SK-N-MC (cell line): ENCODE results near the gene SOX8.

Source experiments
- DNase-seq: peaks from one replicate; pipeline ENCODE4 v3.0.0-alpha.2; 2011; ENCODE audit warnings: low read depth, low spot score
- H3K27ac ChIP-seq: fragments of 200-600 bp; sonication (generic); 2 replicates; pipeline ENCODE4 v1.5.1; 2016; ENCODE audit warnings: mixed run types
- H3K36me3 ChIP-seq: fragments of 200-600 bp; sonication (generic); 2 replicates; pipeline ENCODE4 v1.6.1; 2017; ENCODE audit warnings: antibody characterized with exemption, low read length, mixed read lengths; ENCODE audit not compliant: insufficient read depth
- H3K4me3 ChIP-seq: fragments of 200-600 bp; sonication (generic); 2 replicates; pipeline ENCODE4 v1.5.1; 2016
- H3K9ac ChIP-seq: fragments of 200-600 bp; sonication (generic); 2 replicates; pipeline ENCODE4 v1.8.0; 2017; ENCODE audit warnings: mixed run types, mixed read lengths; ENCODE audit not compliant: insufficient read length
- H3K9me3 ChIP-seq: fragments of 200-600 bp; sonication (generic); 2 replicates; pipeline ENCODE4 v1.6.1; 2017; ENCODE audit warnings: low read depth, mild to moderate bottlenecking, antibody characterized with exemption, low read length, moderate library complexity, mixed read lengths
- EZH2 ChIP-seq: fragments of 200-600 bp; sonication (generic); IDR thresholded peaks from one replicate; pipeline ENCODE4 v1.6.1; 2017; ENCODE audit warnings: antibody characterized with exemption
- FOXP2 ChIP-seq: optimal IDR thresholded peaks from 2 replicates; pipeline ENCODE3; 2011; ENCODE audit warnings: mild to moderate bottlenecking, moderate library complexity; ENCODE audit not compliant: insufficient read depth; ENCODE audit errors: extremely low read length, control extremely low read depth
- POLR2AphosphoS5 ChIP-seq: IDR thresholded peaks from 2 replicates; pipeline ENCODE4 v1.6.1; 2012; ENCODE audit warnings: mild to moderate bottlenecking, low read depth, low read length, borderline replicate concordance

Gene SOX8

DNA sequence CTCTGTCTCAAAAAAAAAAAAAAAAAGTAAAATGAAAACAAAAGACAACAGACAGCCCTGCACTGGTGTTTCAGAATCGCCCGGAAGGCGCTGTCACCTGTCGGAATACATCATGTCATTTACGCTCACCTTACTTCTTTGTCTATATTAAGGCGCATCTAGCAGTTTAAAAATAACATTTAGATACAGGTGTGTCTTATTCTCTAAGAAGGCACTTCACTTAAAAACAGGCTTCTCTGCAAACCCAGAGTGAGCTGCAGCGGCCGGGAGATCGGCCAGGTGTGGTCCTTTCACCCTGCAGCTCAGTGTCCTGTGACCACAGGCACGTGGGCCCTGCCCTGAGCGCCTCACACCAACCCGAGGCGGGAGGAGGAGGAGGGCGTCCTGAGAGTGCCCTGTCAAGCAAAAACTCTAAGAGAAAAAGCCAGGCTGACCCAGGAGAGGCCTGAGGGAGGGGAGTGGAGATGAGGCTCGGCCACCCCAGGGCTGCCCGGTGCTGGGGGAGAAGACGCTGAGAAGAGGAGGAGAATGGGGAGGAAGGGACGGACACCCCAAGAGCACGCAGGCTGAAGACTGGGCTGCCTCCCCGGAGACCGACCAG lies 7.5 kb upstream of the SOX8 start:
- H3K4me3 ChIP-seq, result no peak overlapping the region
- no peak for DNase-seq
- TF ChIP-seq POLR2AphosphoS5 (no peak), EZH2 (no peak), FOXP2 (no peak)
- no peak overlapping the region for H3K9ac ChIP-seq
- no peaks in the 10 kb centered on the region for H3K9me3 ChIP-seq
- no peaks in the 10 kb centered on the region for H3K36me3 ChIP-seq
- H3K27ac ChIP-seq, result no peak overlapping the region

GRCh38 chr16:974611-975261 lies 6.8 kb upstream of the SOX8 start:
- no peaks in the 10 kb centered on the region for H3K36me3 ChIP-seq
- no peak overlapping the region for H3K9ac ChIP-seq
- TF ChIP-seq FOXP2 (no peak), POLR2AphosphoS5 (no peak), EZH2 (no peak)
- DNase-seq, result no peak
- no peaks in the 10 kb centered on the region for H3K9me3 ChIP-seq
- no peak overlapping the region for H3K27ac ChIP-seq
- H3K4me3 ChIP-seq, result no peak overlapping the region

GRCh38 chr16:975291-975690 lies 6.3 kb upstream of the SOX8 start:
- TF ChIP-seq FOXP2 (no peak), EZH2 (no peak), POLR2AphosphoS5 (no peak)

DNA sequence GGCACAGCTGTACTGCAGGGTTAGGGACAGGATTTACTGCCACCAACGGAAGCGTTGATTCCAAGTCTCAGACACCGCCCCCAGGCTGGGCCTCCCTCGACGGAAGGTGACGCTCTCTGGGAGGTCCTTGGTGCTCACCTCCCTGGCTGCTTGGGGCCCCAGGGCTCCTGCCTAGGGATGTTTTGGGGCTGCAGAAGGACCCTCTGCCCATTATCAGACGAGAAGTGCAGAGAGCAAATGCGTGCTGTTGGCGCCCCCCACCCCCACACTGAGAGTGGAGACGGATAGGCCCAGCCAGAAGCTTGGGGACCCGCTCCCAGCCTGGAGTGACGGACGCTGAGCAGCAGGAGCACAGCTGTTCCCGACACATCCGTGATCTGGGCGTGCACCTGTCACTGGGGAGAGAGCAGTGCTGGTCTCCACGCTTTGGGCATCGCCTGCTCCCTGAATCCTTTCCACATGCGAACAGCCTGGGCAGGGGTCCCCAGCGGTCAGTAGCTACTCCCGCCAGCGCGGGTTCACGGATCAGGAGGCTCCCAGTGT lies 5.1 kb upstream of the SOX8 start:
- H3K9ac ChIP-seq, result no peak overlapping the region
- TF ChIP-seq EZH2 (no peak), FOXP2 (no peak), POLR2AphosphoS5 (no peak)
- no peak for DNase-seq
- no peak overlapping the region for H3K27ac ChIP-seq
- H3K9me3 ChIP-seq, result no peaks in the 10 kb centered on the region
- H3K4me3 ChIP-seq, result no peak overlapping the region
- no peaks in the 10 kb centered on the region for H3K36me3 ChIP-seq

More at GRCh38 chr16:975291-975690, 6.3 kb upstream of the SOX8 start:
- H3K36me3 ChIP-seq, result no peaks in the 10 kb centered on the region
- H3K9me3 ChIP-seq, result no peaks in the 10 kb centered on the region
- no peak overlapping the region for H3K4me3 ChIP-seq
- DNase-seq, result no peak
- no peak overlapping the region for H3K27ac ChIP-seq
- no peak overlapping the region for H3K9ac ChIP-seq

GRCh38 chr16:977081-977701 lies 4.4 kb upstream of the SOX8 start:
- TF ChIP-seq POLR2AphosphoS5 (no peak), EZH2 (no peak), FOXP2 (no peak)
- no peak for DNase-seq
- H3K27ac ChIP-seq, result no peak overlapping the region

GRCh38 chr16:977896-978295 lies 3.7 kb upstream of the SOX8 start:
- Histone ChIP-seq H3K9me3 (no peaks in the 10 kb centered on the region), H3K4me3 (no peak overlapping the region), H3K36me3 (no peaks in the 10 kb centered on the region), H3K27ac (no peak overlapping the region), H3K9ac (no peak overlapping the region)
- TF ChIP-seq FOXP2 (no peak), POLR2AphosphoS5 (no peak), EZH2 (no peak)
- DNase-seq, result no peak

More at GRCh38 chr16:977081-977701, 4.4 kb upstream of the SOX8 start:
- no peaks in the 10 kb centered on the region for H3K36me3 ChIP-seq
- H3K9ac ChIP-seq, result no peak overlapping the region
- no peak overlapping the region for H3K4me3 ChIP-seq
- H3K9me3 ChIP-seq, result no peaks in the 10 kb centered on the region

- no peaks in the 10 kb centered on the region for H3K36me3 ChIP-seq
- H3K9ac ChIP-seq, result no peak overlapping the region
- DNase-seq, result no peak
- TF ChIP-seq POLR2AphosphoS5 (no peak), FOXP2 (no peak), EZH2 (no peak)
- H3K4me3 ChIP-seq, result no peak overlapping the region
- no peak overlapping the region for H3K27ac ChIP-seq
- H3K9me3 ChIP-seq, result no peaks in the 10 kb centered on the region
These were observed 3.2 kb upstream of the SOX8 start for GRCh38 chr16:978403-978802.

- TF ChIP-seq EZH2 (no peak), POLR2AphosphoS5 (no peak), FOXP2 (no peak)
- no peak overlapping the region for H3K9ac ChIP-seq
- no peaks in the 10 kb centered on the region for H3K36me3 ChIP-seq
- no peak overlapping the region for H3K4me3 ChIP-seq
- no peak overlapping the region for H3K27ac ChIP-seq
- no peak for DNase-seq
- no peaks in the 10 kb centered on the region for H3K9me3 ChIP-seq
These were observed 2.4 kb upstream of the SOX8 start for GRCh38 chr16:979147-979546.
